T-helper 2 cell treated with Interferon-gamma antibody and Interleukin-4, amounts not matched to agents 5 μg/mL and 100 μg/mL, for 36 hours (primary cell): ENCODE data around the gene PIGW.
"Not testable (repeated sequence)": the region's sequence is repeated elsewhere in the genome, so short reads cannot be mapped to it uniquely, and the experiment has no call there.

Experiments
- DNase-seq: peaks from one replicate; pipeline ENCODE4 v3.0.0; 2021; ENCODE audit warnings: low spot score
- H3K27ac Mint-ChIP-seq: one replicate; pipeline ENCODE4 v1.8.0; 2021; ENCODE audit warnings: mild to moderate bottlenecking, mixed read lengths
- H3K27me3 Mint-ChIP-seq: one replicate; pipeline ENCODE4 v1.8.0; 2021; ENCODE audit warnings: low read depth, mixed read lengths
- H3K36me3 Mint-ChIP-seq: one replicate; pipeline ENCODE4 v1.8.0; 2021; ENCODE audit warnings: low read depth, mixed read lengths
- H3K4me1 Mint-ChIP-seq: one replicate; pipeline ENCODE4 v1.8.0; 2021; ENCODE audit warnings: low read depth, mixed read lengths
- H3K4me3 Mint-ChIP-seq: one replicate; pipeline ENCODE4 v1.8.0; 2022; ENCODE audit warnings: mild to moderate bottlenecking, moderate library complexity, mixed read lengths
- H3K9me3 Mint-ChIP-seq: one replicate; pipeline ENCODE4 v1.8.0; 2021; ENCODE audit warnings: mixed read lengths

Gene PIGW

GRCh38 chr17:36501963-36502362, 32.8 kb upstream of the PIGW start:
- Mint-ChIP-seq H3K36me3 (peaks cover 41% of the 10 kb centered on the region), H3K27ac (no peak overlapping the region), H3K4me3 (no peak overlapping the region), H3K4me1 (no peaks in the 10 kb centered on the region), H3K9me3 (no peaks in the 10 kb centered on the region), H3K27me3 (no peaks in the 10 kb centered on the region)
- no peak for DNase-seq

- no peaks in the 10 kb centered on the region for H3K4me1 Mint-ChIP-seq
- H3K4me3 Mint-ChIP-seq = no peak overlapping the region
- DNase-seq = no peak
- H3K9me3 Mint-ChIP-seq = no peaks in the 10 kb centered on the region
- no peaks in the 10 kb centered on the region for H3K27me3 Mint-ChIP-seq
- peaks cover 39% of the 10 kb centered on the region for H3K36me3 Mint-ChIP-seq
- no peak overlapping the region for H3K27ac Mint-ChIP-seq
Observed at GRCh38 chr17:36503456-36504155, 31.2 kb upstream of the PIGW start.

- no peaks in the 10 kb centered on the region for H3K9me3 Mint-ChIP-seq
- no peak overlapping the region for H3K27ac Mint-ChIP-seq
Observed at GRCh38 chr17:36504156-36504545, 30.6 kb upstream of the PIGW start.

GRCh38 chr17:36505171-36505570, 29.6 kb upstream of the PIGW start:
- no peak overlapping the region for H3K27ac Mint-ChIP-seq
- peaks cover 46% of the 10 kb centered on the region for H3K36me3 Mint-ChIP-seq
- no peak overlapping the region for H3K4me3 Mint-ChIP-seq

More at GRCh38 chr17:36504156-36504545, 30.6 kb upstream of the PIGW start:
- no peaks in the 10 kb centered on the region for H3K4me1 Mint-ChIP-seq
- H3K27me3 Mint-ChIP-seq = no peaks in the 10 kb centered on the region
- no peak overlapping the region for H3K4me3 Mint-ChIP-seq
- no peak for DNase-seq
- H3K36me3 Mint-ChIP-seq = peaks cover 40% of the 10 kb centered on the region

GRCh38 chr17:36506249-36506826, 28.4 kb upstream of the PIGW start:
- DNase-seq = no peak
- no peaks in the 10 kb centered on the region for H3K4me1 Mint-ChIP-seq
- no peaks in the 10 kb centered on the region for H3K9me3 Mint-ChIP-seq
- peaks cover 51% of the 10 kb centered on the region for H3K36me3 Mint-ChIP-seq
- no peak overlapping the region for H3K27ac Mint-ChIP-seq
- H3K27me3 Mint-ChIP-seq = no peaks in the 10 kb centered on the region
- no peak overlapping the region for H3K4me3 Mint-ChIP-seq

More at GRCh38 chr17:36505171-36505570, 29.6 kb upstream of the PIGW start:
- Mint-ChIP-seq H3K27me3 (no peaks in the 10 kb centered on the region), H3K4me1 (no peaks in the 10 kb centered on the region), H3K9me3 (no peaks in the 10 kb centered on the region)
- DNase-seq = no peak

- H3K27me3 Mint-ChIP-seq = no peaks in the 10 kb centered on the region
- H3K27ac Mint-ChIP-seq = no peak overlapping the region
- H3K9me3 Mint-ChIP-seq = no peaks in the 10 kb centered on the region
- no peak for DNase-seq
- H3K4me3 Mint-ChIP-seq = no peak overlapping the region
- H3K36me3 Mint-ChIP-seq = peaks cover 49% of the 10 kb centered on the region
- H3K4me1 Mint-ChIP-seq = no peaks in the 10 kb centered on the region
Observed at GRCh38 chr17:36506831-36507230, 28.0 kb upstream of the PIGW start.

GRCh38 chr17:36507266-36507665, 27.5 kb upstream of the PIGW start:
- no peaks in the 10 kb centered on the region for H3K9me3 Mint-ChIP-seq
- H3K36me3 Mint-ChIP-seq = peaks cover 48% of the 10 kb centered on the region
- H3K27me3 Mint-ChIP-seq = no peaks in the 10 kb centered on the region
- no peaks in the 10 kb centered on the region for H3K4me1 Mint-ChIP-seq
- H3K4me3 Mint-ChIP-seq = no peak overlapping the region
- no peak for DNase-seq
- no peak overlapping the region for H3K27ac Mint-ChIP-seq

GRCh38 chr17:36508439-36508838, 26.3 kb upstream of the PIGW start:
- not testable (repeated sequence) for DNase-seq, H3K9me3 Mint-ChIP-seq, H3K4me3 Mint-ChIP-seq, H3K27ac Mint-ChIP-seq, H3K27me3 Mint-ChIP-seq, H3K4me1 Mint-ChIP-seq
- peaks cover 49% of the 10 kb centered on the region for H3K36me3 Mint-ChIP-seq

- H3K27me3 Mint-ChIP-seq = no peaks in the 10 kb centered on the region
- H3K36me3 Mint-ChIP-seq = peaks cover 42% of the 10 kb centered on the region
- H3K4me1 Mint-ChIP-seq = no peaks in the 10 kb centered on the region
- no peak overlapping the region for H3K4me3 Mint-ChIP-seq
- H3K27ac Mint-ChIP-seq = no peak overlapping the region
- DNase-seq = no peak
- no peaks in the 10 kb centered on the region for H3K9me3 Mint-ChIP-seq
Observed at GRCh38 chr17:36509272-36509985, 25.4 kb upstream of the PIGW start.

GRCh38 chr17:36510636-36511035, 24.2 kb upstream of the PIGW start:
- H3K9me3 Mint-ChIP-seq = no peaks in the 10 kb centered on the region
- H3K27me3 Mint-ChIP-seq = no peaks in the 10 kb centered on the region
- peaks cover 39% of the 10 kb centered on the region for H3K36me3 Mint-ChIP-seq
- no peak overlapping the region for H3K27ac Mint-ChIP-seq
- no peaks in the 10 kb centered on the region for H3K4me1 Mint-ChIP-seq
- H3K4me3 Mint-ChIP-seq = no peak overlapping the region
- DNase-seq = no peak

GRCh38 chr17:36511216-36511615, 23.6 kb upstream of the PIGW start:
- H3K27me3 Mint-ChIP-seq = no peaks in the 10 kb centered on the region
- H3K27ac Mint-ChIP-seq = no peak overlapping the region
- peaks cover 38% of the 10 kb centered on the region for H3K36me3 Mint-ChIP-seq

GRCh38 chr17:36512641-36513040, 22.1 kb upstream of the PIGW start:
- no peak for DNase-seq
- Mint-ChIP-seq H3K27me3 (no peaks in the 10 kb centered on the region), H3K27ac (no peak overlapping the region), H3K36me3 (peaks cover 34% of the 10 kb centered on the region), H3K4me3 (no peak overlapping the region), H3K4me1 (no peaks in the 10 kb centered on the region), H3K9me3 (no peaks in the 10 kb centered on the region)

More at GRCh38 chr17:36511216-36511615, 23.6 kb upstream of the PIGW start:
- Mint-ChIP-seq H3K4me3 (no peak overlapping the region), H3K4me1 (no peaks in the 10 kb centered on the region), H3K9me3 (no peaks in the 10 kb centered on the region)
- DNase-seq = no peak

GRCh38 chr17:36514856-36515255, 19.9 kb upstream of the PIGW start:
- Mint-ChIP-seq H3K27me3 (no peaks in the 10 kb centered on the region), H3K4me3 (no peak overlapping the region), H3K9me3 (no peaks in the 10 kb centered on the region), H3K36me3 (peaks cover 41% of the 10 kb centered on the region), H3K27ac (no peak overlapping the region), H3K4me1 (peaks cover 1% of the 10 kb centered on the region)
- no peak for DNase-seq

- DNase-seq = no peak
- Mint-ChIP-seq H3K36me3 (peaks cover 44% of the 10 kb centered on the region), H3K27me3 (no peaks in the 10 kb centered on the region), H3K4me3 (no peak overlapping the region), H3K9me3 (no peaks in the 10 kb centered on the region), H3K4me1 (peaks cover 5% of the 10 kb centered on the region), H3K27ac (no peak overlapping the region)
Observed at GRCh38 chr17:36515837-36516236, 18.9 kb upstream of the PIGW start.
